Naive thymus-derived CD4-positive, alpha-beta T cell (primary cell): ENCODE data around the gene CSTPP1. TPM values are rescaled to one million over a fixed set of nuclear protein-coding genes. Genes with fewer than 3 reads are reported as not detected.

Source experiments
- ATAC-seq: fragments of 150-1000 bp; cut with Tn5 transposase; 2 replicates; pipeline ENCODE4 v1.10.0; 2021; ENCODE audit warnings: mild to moderate bottlenecking, moderate library complexity
- CTCF ChIA-PET: fragments of 350-600 bp; sonication (Branson Sonifier 250); formaldehyde crosslinking; loops from one replicate; lab custom pipeline; 2021; ENCODE audit warnings: antibody characterized with exemption; lab: Charles Lee
- POLR2A ChIA-PET: fragments of 350-600 bp; sonication (Branson Sonifier 250); formaldehyde crosslinking; loops from one replicate; lab custom pipeline; 2021; ENCODE audit warnings: antibody characterized with exemption, inconsistent platforms; lab: Charles Lee
- DNase-seq, 9 donors: peaks; one replicate each; pipeline versions ENCODE4 v3.0.0 to v3.0.0-alpha.2; 2020 to 2022; ENCODE audit warnings: mixed read lengths in 1 of 9
- H3K27ac ChIP-seq: one replicate; pipeline ENCODE4 v1.7.0; 2013; ENCODE audit warnings: mild to moderate bottlenecking, low read depth, low read length, moderate library complexity
- H3K27me3 ChIP-seq, 2 donors: one replicate each; pipeline ENCODE4 v1.7.0; 2013; ENCODE audit warnings: low read length in 2 of 2, mild to moderate bottlenecking in 2 of 2, moderate library complexity in 2 of 2; ENCODE audit not compliant: control insufficient read depth in 2 of 2, insufficient read depth in 2 of 2
- H3K36me3 ChIP-seq, 3 experiments: 1 replicate in 2 of 3; 2 replicates in 1 of 3; pipeline ENCODE4 v1.7.0; 2013; ENCODE audit warnings: low read length in 3 of 3, mild to moderate bottlenecking in 3 of 3, moderate library complexity in 1 of 3; ENCODE audit not compliant: insufficient read depth in 3 of 3, control insufficient read depth in 2 of 3
- H3K4me1 ChIP-seq, 2 donors: one replicate each; pipeline ENCODE4 v1.7.0; 2013; ENCODE audit warnings: low read length in 2 of 2, mild to moderate bottlenecking in 2 of 2, moderate library complexity in 1 of 2; ENCODE audit not compliant: control insufficient read depth in 2 of 2, insufficient read depth in 2 of 2
- H3K4me3 ChIP-seq: 2 replicates; pipeline ENCODE4 v1.7.0; 2013; ENCODE audit warnings: mild to moderate bottlenecking, low read length
- H3K9me3 ChIP-seq, 3 experiments: 1 replicate in 2 of 3; 2 replicates in 1 of 3; pipeline ENCODE4 v1.7.0; 2013; ENCODE audit warnings: low read length in 3 of 3; ENCODE audit not compliant: control insufficient read depth in 2 of 3
- H3K27ac Mint-ChIP-seq, 9 donors: one replicate each; pipeline ENCODE4 v1.8.0; 2020 to 2022; ENCODE audit warnings: mixed read lengths in 9 of 9, mild to moderate bottlenecking in 8 of 9, moderate library complexity in 5 of 9, inconsistent platforms in 2 of 9
- H3K27me3 Mint-ChIP-seq, 5 donors: one replicate each; pipeline ENCODE4 v1.8.0; 2021 to 2022; ENCODE audit warnings: mixed read lengths in 5 of 5, mild to moderate bottlenecking in 1 of 5
- H3K36me3 Mint-ChIP-seq, 5 donors: one replicate each; pipeline ENCODE4 v1.8.0; 2020 to 2022; ENCODE audit warnings: mixed read lengths in 5 of 5, mild to moderate bottlenecking in 3 of 5, inconsistent platforms in 1 of 5
- H3K4me1 Mint-ChIP-seq, 7 donors: one replicate each; pipeline ENCODE4 v1.8.0; 2020 to 2022; ENCODE audit warnings: mixed read lengths in 7 of 7, mild to moderate bottlenecking in 3 of 7, inconsistent platforms in 1 of 7
- H3K4me3 Mint-ChIP-seq, 10 donors: one replicate each; pipeline ENCODE4 v1.8.0; 2020 to 2022; ENCODE audit warnings: mild to moderate bottlenecking in 10 of 10, mixed read lengths in 10 of 10, moderate library complexity in 6 of 10, inconsistent platforms in 2 of 10
- H3K9me3 Mint-ChIP-seq, 11 donors: one replicate each; pipeline ENCODE4 v1.8.0; 2020 to 2022; ENCODE audit warnings: mixed read lengths in 11 of 11, mild to moderate bottlenecking in 4 of 11, inconsistent platforms in 1 of 11, moderate library complexity in 1 of 11
- intact Hi-C, 2 donors: fragments of 100-400 bp; cut with micrococcal nuclease; formaldehyde crosslinking; loops; one replicate each; pipeline ENCODE4 v1.15.1; 2023
- polyA plus RNA-seq, 2 donors: library from polyadenylated mRNA; unstranded; fragments of 300-500 nt; fragmentation: Illumina TruSeq; gene quantifications; one replicate each; pipeline ENCODE4 v1.2.3, GENCODE V29; 2021
- total RNA-seq, 6 experiments: library from RNA in 5 of 6; stranded (reverse) in 5 of 6; gene quantifications; 1 replicate in 5 of 6; 2 replicates in 1 of 6; pipeline ENCODE4 v1.2.3 and lab custom pipeline; 2021 to 2026

CSTPP1 gene
- total and polyA plus RNA-seq, 7 experiments from 2014 or later: 9.3 to 18.6 (median 16.1) TPM

DNA sequence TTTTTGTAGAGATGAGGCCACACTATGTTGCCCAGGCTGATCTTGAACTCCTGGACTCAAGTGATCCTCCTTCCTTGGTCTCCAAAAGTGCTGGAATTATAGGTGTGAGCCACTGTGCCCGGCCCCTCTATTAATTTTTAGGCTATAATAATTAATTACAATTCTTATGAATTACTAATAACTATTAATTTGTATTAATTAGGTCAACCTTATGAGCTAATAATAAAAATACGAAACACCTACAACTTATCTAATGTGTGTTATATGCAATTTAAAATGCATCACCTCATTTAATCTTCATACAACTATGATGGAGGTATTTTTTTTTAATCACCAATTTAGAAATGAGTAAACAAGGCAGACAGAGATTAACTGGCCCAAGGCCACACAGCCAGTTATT, 44.5 kb upstream of the CSTPP1 start:
- Histone ChIP-seq H3K4me3 (no peak overlapping the region), H3K27me3 (no peaks in the 10 kb centered on the region), H3K36me3 (no peaks in the 10 kb centered on the region), H3K9me3 (no peaks in the 10 kb centered on the region), H3K27ac (no peak overlapping the region), H3K4me1 (no peaks in the 10 kb centered on the region)
- H3K4me1 Mint-ChIP-seq: peaks cover 0 to 6% (median 0%) of the 10 kb centered on the region in 7 donors
- no peaks in the 10 kb centered on the region for H3K36me3 Mint-ChIP-seq
- ChIA-PET POLR2A (no interaction called here), CTCF (interaction anchor here (0.6 to 5.4 kb wide), 6 partner anchors 89 to 272 kb away, joined by 3 to 34 read pairs (median 6); no protein-coding TSS in a partner anchor)
- no peak overlapping the region for H3K4me3 Mint-ChIP-seq
- no peak for DNase-seq
- peaks cover 0 to 5% (median 0%) of the 10 kb centered on the region in 5 donors for H3K27me3 Mint-ChIP-seq
- no peak for ATAC-seq
- intact Hi-C loops: no loop called here
- H3K27ac Mint-ChIP-seq: no peak overlapping the region
- H3K9me3 Mint-ChIP-seq: no peaks in the 10 kb centered on the region

- intact Hi-C loops: no loop called here
- peaks cover 0 to 6% (median 0%) of the 10 kb centered on the region in 7 donors for H3K4me1 Mint-ChIP-seq
- Histone ChIP-seq H3K27me3 (no peaks in the 10 kb centered on the region), H3K27ac (no peak overlapping the region), H3K4me3 (no peak overlapping the region), H3K4me1 (no peaks in the 10 kb centered on the region), H3K9me3 (no peaks in the 10 kb centered on the region), H3K36me3 (no peaks in the 10 kb centered on the region)
- no peak overlapping the region for H3K4me3 Mint-ChIP-seq
- no peaks in the 10 kb centered on the region for H3K36me3 Mint-ChIP-seq
- H3K27ac Mint-ChIP-seq: no peak overlapping the region
- CTCF ChIA-PET: interaction anchor here (1.1 to 5.4 kb wide), 2 partner anchors 262 to 268 kb away, joined by 3 to 34 read pairs; no protein-coding TSS in a partner anchor
- H3K27me3 Mint-ChIP-seq: peaks cover 0 to 5% (median 0%) of the 10 kb centered on the region in 5 donors
- ATAC-seq (no peak), DNase-seq (no peak)
- H3K9me3 Mint-ChIP-seq: no peaks in the 10 kb centered on the region
- POLR2A ChIA-PET: interaction anchor here (0.6 kb wide), 1 partner anchor 378 kb away, joined by 3 read pairs; no protein-coding TSS in a partner anchor
Observed at GRCh38 chr11:46892838-46893237, 43.7 kb upstream of the CSTPP1 start.

DNA sequence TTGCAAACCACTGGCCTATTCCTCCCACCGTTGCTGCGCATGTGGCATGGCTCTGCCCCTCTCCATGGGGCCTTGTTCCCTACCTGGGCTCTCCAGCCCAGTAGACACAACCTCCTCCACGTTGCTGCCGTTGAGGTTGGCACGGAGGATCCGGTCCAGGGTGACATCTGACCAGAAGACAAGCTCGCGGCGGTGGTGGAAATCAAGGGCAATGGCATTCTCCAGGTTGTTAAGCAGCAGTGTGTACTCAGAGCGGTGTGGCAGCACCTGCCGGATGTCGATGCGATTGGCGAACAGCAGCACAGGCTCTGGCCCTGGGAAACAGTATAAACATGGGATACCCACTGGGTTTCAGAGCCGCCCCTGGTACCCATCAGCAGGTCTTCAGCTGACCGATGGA, 42.1 kb upstream of the CSTPP1 start:
- ATAC-seq (no peak), DNase-seq (no peak)
- H3K36me3 ChIP-seq: no peaks in the 10 kb centered on the region
- POLR2A ChIA-PET: no interaction called here
- Mint-ChIP-seq H3K27ac (no peak overlapping the region), H3K9me3 (no peaks in the 10 kb centered on the region), H3K4me1 (peaks cover 0 to 5% (median 0%) of the 10 kb centered on the region in 7 donors), H3K27me3 (peaks cover 0 to 4% (median 0%) of the 10 kb centered on the region in 5 donors), H3K36me3 (no peaks in the 10 kb centered on the region), H3K4me3 (no peak overlapping the region)
- no peak overlapping the region for H3K4me3 ChIP-seq
- no peaks in the 10 kb centered on the region for H3K27me3 ChIP-seq
- no peaks in the 10 kb centered on the region for H3K4me1 ChIP-seq
- intact Hi-C loops: no loop called here
- no peaks in the 10 kb centered on the region for H3K9me3 ChIP-seq
- CTCF ChIA-PET: interaction anchor here (1.8 to 5.4 kb wide), 2 partner anchors 260 to 266 kb away, joined by 6 to 34 read pairs; no protein-coding TSS in a partner anchor
- H3K27ac ChIP-seq: no peak overlapping the region

- ChIA-PET POLR2A (no interaction called here), CTCF (interaction anchor here (1.8 to 5.4 kb wide), 2 partner anchors 259 to 265 kb away, joined by 6 to 34 read pairs; no protein-coding TSS in a partner anchor)
- no peak overlapping the region for H3K27ac Mint-ChIP-seq
- ATAC-seq: no peak
- peaks cover 0 to 1% (median 0%) of the 10 kb centered on the region in 7 donors for H3K4me1 Mint-ChIP-seq
- H3K4me1 ChIP-seq: no peaks in the 10 kb centered on the region
- H3K4me3 ChIP-seq: no peak overlapping the region
- H3K36me3 ChIP-seq: no peaks in the 10 kb centered on the region
- DNase-seq: no peak
- H3K27ac ChIP-seq: no peak overlapping the region
- H3K36me3 Mint-ChIP-seq: no peaks in the 10 kb centered on the region
- no peaks in the 10 kb centered on the region for H3K9me3 Mint-ChIP-seq
- peaks cover 0 to 4% (median 0%) of the 10 kb centered on the region in 5 donors for H3K27me3 Mint-ChIP-seq
- no peak overlapping the region for H3K4me3 Mint-ChIP-seq
- H3K27me3 ChIP-seq: no peaks in the 10 kb centered on the region
- intact Hi-C loops: no loop called here
- no peaks in the 10 kb centered on the region for H3K9me3 ChIP-seq
Observed at GRCh38 chr11:46894961-46895360, 41.6 kb upstream of the CSTPP1 start.

- no peaks in the 10 kb centered on the region for H3K27me3 ChIP-seq
- Mint-ChIP-seq H3K4me1 (no peaks in the 10 kb centered on the region), H3K27me3 (peaks cover 0 to 4% (median 0%) of the 10 kb centered on the region in 5 donors), H3K27ac (no peak overlapping the region), H3K4me3 (no peak overlapping the region), H3K36me3 (no peaks in the 10 kb centered on the region), H3K9me3 (no peaks in the 10 kb centered on the region)
- no peaks in the 10 kb centered on the region for H3K4me1 ChIP-seq
- no peak overlapping the region for H3K4me3 ChIP-seq
- intact Hi-C loops: no loop called here
- ATAC-seq: no peak
- H3K9me3 ChIP-seq: no peaks in the 10 kb centered on the region
- H3K27ac ChIP-seq: no peak overlapping the region
- no peak for DNase-seq
- H3K36me3 ChIP-seq: no peaks in the 10 kb centered on the region
- CTCF ChIA-PET: no interaction called here
- POLR2A ChIA-PET: no interaction called here
Observed at GRCh38 chr11:46895821-46896220, 40.7 kb upstream of the CSTPP1 start.

DNA sequence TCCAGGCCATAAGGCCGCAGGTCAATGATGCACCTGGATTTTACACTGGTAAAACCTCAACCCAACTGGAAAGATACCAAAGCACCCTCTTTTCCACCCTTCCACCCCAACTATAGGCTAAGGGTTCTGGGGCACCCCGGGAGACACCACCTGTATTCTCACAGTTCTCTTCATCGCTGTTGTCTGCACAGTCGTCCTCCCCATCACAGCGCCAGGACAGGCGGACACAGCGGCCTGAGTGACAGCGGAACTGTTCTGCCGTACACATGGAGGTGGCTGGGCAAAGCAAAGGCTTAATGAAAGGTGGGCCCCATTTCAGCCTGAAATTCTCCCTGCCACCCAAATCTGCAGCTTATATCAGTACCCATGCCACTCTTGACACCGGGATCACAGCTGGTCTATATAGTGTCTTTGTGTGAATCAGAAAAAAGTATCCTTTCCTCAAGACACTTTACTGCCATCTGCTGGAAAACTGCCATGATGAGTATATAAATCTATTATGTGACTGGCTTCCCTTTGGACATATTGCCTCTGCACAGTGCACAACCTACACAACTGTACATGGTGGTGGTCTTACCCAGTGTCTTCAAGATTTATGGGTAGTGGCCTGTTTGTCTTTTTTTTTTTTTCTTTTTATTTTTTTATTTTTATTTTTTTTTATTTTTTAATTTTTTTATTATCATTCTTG, 39.7 kb upstream of the CSTPP1 start:
- POLR2A ChIA-PET: no interaction called here
- no peaks in the 10 kb centered on the region for H3K36me3 ChIP-seq
- ATAC-seq (peak; percentile 40), DNase-seq (peak in 1 of 9 donors; percentile 12)
- no peaks in the 10 kb centered on the region for H3K4me1 ChIP-seq
- no peaks in the 10 kb centered on the region for H3K27me3 ChIP-seq
- Mint-ChIP-seq H3K36me3 (no peaks in the 10 kb centered on the region), H3K9me3 (no peaks in the 10 kb centered on the region), H3K4me1 (no peaks in the 10 kb centered on the region), H3K27ac (no peak overlapping the region), H3K4me3 (no peak overlapping the region), H3K27me3 (peaks cover 0 to 4% (median 0%) of the 10 kb centered on the region in 5 donors)
- intact Hi-C loops: no loop called here
- H3K9me3 ChIP-seq: no peaks in the 10 kb centered on the region
- CTCF ChIA-PET: no interaction called here
- no peak overlapping the region for H3K27ac ChIP-seq
- no peak overlapping the region for H3K4me3 ChIP-seq
